ENCODE data around the gene DAB2IP.

DNA sequence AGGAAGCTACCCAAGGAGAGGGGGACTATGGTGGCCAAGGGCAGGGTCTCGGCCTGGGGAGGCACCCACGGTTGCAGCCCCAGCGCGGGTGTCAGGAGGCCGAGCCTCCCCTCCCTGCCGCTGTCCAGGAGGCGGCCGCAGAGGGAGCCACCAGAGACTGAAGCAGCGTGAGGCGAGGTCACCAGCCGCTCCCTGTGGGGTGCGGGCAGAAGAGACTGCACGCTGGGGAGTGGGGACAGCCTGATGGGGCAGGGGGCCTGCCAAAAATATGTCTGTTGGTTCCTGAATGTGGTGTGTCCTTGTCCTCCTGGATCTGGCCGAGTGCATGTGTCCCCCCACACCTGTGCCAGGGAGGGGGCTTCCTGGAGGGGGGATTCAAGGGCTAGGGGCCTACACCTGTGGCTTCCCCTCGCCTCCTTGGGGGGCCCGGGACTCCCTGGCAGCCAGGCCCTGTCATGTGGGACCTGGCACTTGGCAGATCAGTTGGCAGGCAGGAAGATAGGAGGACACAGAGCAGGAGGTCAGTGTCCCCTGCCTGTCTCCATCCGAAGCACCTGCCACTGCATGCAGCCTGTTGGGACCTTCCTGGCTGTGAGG, 131.2 kb downstream of the DAB2IP start:
- no peak for TF ChIP-seq CTCF (IDR thresholded peaks at IDR 0.05; ENCODE audit: low read depth, low read length)
- TF ChIP-seq EZH2phosphoT487 (IDR thresholded peaks at IDR 0.05; ENCODE audit: low read depth) = no peak

Data from OCI-LY3 (cell line).